Thoracic aorta (tissue), 2 donors: ENCODE data around the gene SGMS1. TPM values are rescaled to one million over a fixed set of nuclear protein-coding genes. Genes with fewer than 3 reads are reported as not detected.
"Not testable (repeated sequence)": the region's sequence is repeated elsewhere in the genome, so short reads cannot be mapped to it uniquely, and the experiment has no call there.

ENCODE experiments used
- ATAC-seq: fragments of 150-250 bp; one replicate; pipeline ENCODE4 v1.8.0; 2017; ENCODE audit warnings: low read depth; ENCODE audit not compliant: insufficient number of reproducible peaks, low FRiP score
- DNase-seq: peaks from one replicate; pipeline ENCODE4 v3.0.0-alpha.2; 2020; ENCODE audit warnings: low spot score
- H3K27ac ChIP-seq, 2 donors: fragments of 200-600 bp; sonication (generic); 1 replicate in 1 of 2; 2 replicates in 1 of 2; pipeline ENCODE4 v1.5.1; 2016; ENCODE audit warnings: mild to moderate bottlenecking in 2 of 2, moderate library complexity in 2 of 2
- H3K27me3 ChIP-seq: fragments of 200-600 bp; sonication (generic); replicated peaks from 2 replicates; pipeline ENCODE4 v1.6.0; 2016; ENCODE audit warnings: mild to moderate bottlenecking; ENCODE audit not compliant: insufficient read depth
- H3K36me3 ChIP-seq: fragments of 200-600 bp; sonication (generic); one replicate; pipeline ENCODE4 v1.5.1; 2016
- H3K4me1 ChIP-seq, 2 donors: fragments of 200-600 bp; sonication (generic); 1 replicate in 1 of 2; 2 replicates in 1 of 2; pipeline versions ENCODE4 v1.5.1 to v1.6.0; 2016; ENCODE audit warnings: low read depth in 2 of 2, mild to moderate bottlenecking in 1 of 2; ENCODE audit not compliant: control insufficient read depth in 1 of 2
- H3K4me3 ChIP-seq: fragments of 200-600 bp; sonication (generic); 2 replicates; pipeline ENCODE4 v1.5.1; 2016; ENCODE audit warnings: mild to moderate bottlenecking
- H3K9me3 ChIP-seq: fragments of 200-600 bp; sonication (generic); 2 replicates; pipeline ENCODE4 v1.5.1; 2016
- CTCF ChIP-seq: fragments of 200-600 bp; sonication (generic); IDR thresholded peaks from one replicate; pipeline ENCODE4 v1.5.1; 2019; ENCODE audit warnings: antibody characterized with exemption
- total RNA-seq, 2 donors: library from RNA; depleted of rRNA; stranded (reverse); fragments of >200 nt; gene quantifications; one replicate each; pipeline versions ENCODE4 v1.1.0 to v1.2.3, GENCODE V29; 2016

Gene SGMS1
- total RNA-seq, 2 donors from 2014 or later, result 60.5 to 92.3 TPM

GRCh38 chr10:50506861-50507573 lies 116.7 kb downstream of the SGMS1 start:
- Histone ChIP-seq H3K4me3 (no peak overlapping the region), H3K27me3 (no peaks in the 10 kb centered on the region), H3K4me1 (peaks cover 7 to 23% of the 10 kb centered on the region in 2 donors), H3K9me3 (no peaks in the 10 kb centered on the region), H3K36me3 (no peaks in the 10 kb centered on the region), H3K27ac (no peak overlapping the region)
- DNase-seq (no peak), ATAC-seq (no peak)
- TF ChIP-seq CTCF, result no peak

GRCh38 chr10:50504389-50504788 lies 119.4 kb downstream of the SGMS1 start:
- Histone ChIP-seq H3K4me3 (no peak overlapping the region), H3K36me3 (no peaks in the 10 kb centered on the region), H3K27me3 (no peaks in the 10 kb centered on the region), H3K9me3 (no peaks in the 10 kb centered on the region), H3K4me1 (peaks cover 7 to 22% of the 10 kb centered on the region in 2 donors), H3K27ac (no peak overlapping the region)
- DNase-seq, result no peak
- no peak for ATAC-seq
- no peak for TF ChIP-seq CTCF

GRCh38 chr10:50503661-50504320 lies 120.0 kb downstream of the SGMS1 start:
- no peaks in the 10 kb centered on the region for H3K27me3 ChIP-seq
- DNase-seq (no peak), ATAC-seq (no peak)
- no peak overlapping the region for H3K27ac ChIP-seq
- H3K4me3 ChIP-seq, result no peak overlapping the region
- TF ChIP-seq CTCF, result no peak
- no peaks in the 10 kb centered on the region for H3K9me3 ChIP-seq
- no peaks in the 10 kb centered on the region for H3K36me3 ChIP-seq
- peaks cover 7 to 25% of the 10 kb centered on the region in 2 donors for H3K4me1 ChIP-seq

GRCh38 chr10:50503156-50503555 lies 120.6 kb downstream of the SGMS1 start:
- H3K4me1 ChIP-seq, result peaks cover 10 to 30% of the 10 kb centered on the region in 2 donors
- not testable (repeated sequence) for H3K27ac ChIP-seq, ATAC-seq, DNase-seq, H3K9me3 ChIP-seq, H3K27me3 ChIP-seq, H3K4me3 ChIP-seq, H3K36me3 ChIP-seq

- Histone ChIP-seq H3K4me1 (peaks cover 13 to 18% of the 10 kb centered on the region in 2 donors), H3K4me3 (no peak overlapping the region), H3K27me3 (no peaks in the 10 kb centered on the region), H3K27ac (no peak overlapping the region), H3K36me3 (no peaks in the 10 kb centered on the region), H3K9me3 (no peaks in the 10 kb centered on the region)
- DNase-seq (no peak), ATAC-seq (no peak)
- TF ChIP-seq CTCF, result no peak
Observed at GRCh38 chr10:50501924-50502452, 121.8 kb downstream of the SGMS1 start.
